GM21515 (cell line): ENCODE results near the gene AP1G1.
"Not testable (repeated sequence)": the region's sequence is repeated elsewhere in the genome, so short reads cannot be mapped to it uniquely, and the experiment has no call there.

Experiments
- ATAC-seq: cut with Tn5 transposase; IDR thresholded peaks from one replicate; pipeline ENCODE4 v1.9.1; 2021; ENCODE audit not compliant: unreplicated experiment

AP1G1 gene

DNA sequence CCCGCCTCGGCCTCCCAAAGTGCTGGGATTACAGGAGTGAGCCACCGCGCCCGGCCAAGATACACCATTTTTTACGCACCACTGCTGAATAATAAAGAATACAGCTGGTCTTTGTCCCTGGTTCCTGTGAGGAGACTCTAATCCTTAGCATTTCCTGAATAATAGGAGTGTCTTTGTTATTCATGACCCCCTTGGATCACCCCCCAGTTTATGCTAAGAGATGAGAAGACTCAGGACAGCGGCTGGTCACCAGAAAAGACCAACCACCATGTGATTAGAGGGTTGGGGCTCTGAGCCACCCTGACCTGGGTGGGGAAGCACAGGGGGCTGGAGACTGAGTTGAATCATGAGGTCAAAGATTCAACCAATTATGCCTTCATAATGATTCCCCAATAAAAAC lies 101.4 kb downstream of the AP1G1 start:
- no peak for ATAC-seq

DNA sequence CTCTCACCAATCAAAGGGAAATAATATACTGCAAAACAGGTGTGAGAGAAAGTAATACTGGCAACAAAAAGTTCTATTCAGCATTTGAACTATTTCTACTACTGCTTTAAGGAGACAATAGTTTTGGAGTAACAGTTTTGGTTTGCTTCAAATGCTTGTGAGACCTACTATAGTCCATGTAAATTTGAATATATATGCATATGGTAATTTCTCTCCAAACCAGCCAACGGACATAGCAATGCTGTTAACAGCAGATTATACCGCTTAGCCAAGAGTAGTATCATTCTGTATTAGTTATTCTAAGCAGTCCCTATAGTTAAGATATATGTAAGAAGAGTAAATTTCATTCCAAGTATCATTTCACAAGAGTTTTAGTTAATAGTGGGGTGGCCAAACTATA lies 102.6 kb downstream of the AP1G1 start:
- ATAC-seq: no peak

DNA sequence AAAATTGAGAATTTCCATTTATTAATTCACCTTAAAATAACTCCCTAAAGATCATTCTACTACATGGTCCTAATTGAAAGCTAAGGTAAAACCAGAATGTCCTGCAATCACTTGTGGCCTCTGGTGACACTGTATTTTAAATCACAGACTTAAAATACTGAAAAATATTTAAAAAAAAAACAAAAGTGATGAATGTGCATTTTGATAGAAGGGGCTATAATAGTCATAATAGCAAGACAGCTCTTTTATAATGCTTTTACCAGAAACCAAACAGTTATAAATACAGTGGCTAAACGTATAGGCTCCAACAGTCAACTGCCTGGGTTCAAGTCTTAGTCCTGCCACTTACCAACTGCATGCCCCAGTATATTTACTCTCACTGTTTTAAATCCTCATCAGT lies 105.3 kb downstream of the AP1G1 start:
- ATAC-seq: no peak

DNA sequence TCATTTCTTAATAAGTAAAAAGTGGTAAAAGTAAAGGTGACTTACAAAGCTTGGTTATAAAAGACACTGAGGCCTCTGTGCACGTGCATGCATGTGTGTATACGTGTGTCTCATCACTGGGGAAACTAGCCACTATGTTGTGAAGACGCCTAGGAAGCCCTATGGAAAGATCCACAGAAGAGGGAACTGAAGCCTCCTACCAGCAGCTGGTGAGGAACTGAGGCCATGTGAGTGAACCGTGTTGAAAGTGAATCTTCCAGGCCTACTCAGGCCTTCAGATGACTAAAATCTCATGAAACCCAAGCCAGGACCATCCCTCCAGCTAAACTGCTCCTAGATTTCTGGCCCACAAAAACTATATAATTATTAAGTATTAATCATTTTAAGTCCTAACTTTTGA lies 107.8 kb downstream of the AP1G1 start:
- ATAC-seq: no peak

DNA sequence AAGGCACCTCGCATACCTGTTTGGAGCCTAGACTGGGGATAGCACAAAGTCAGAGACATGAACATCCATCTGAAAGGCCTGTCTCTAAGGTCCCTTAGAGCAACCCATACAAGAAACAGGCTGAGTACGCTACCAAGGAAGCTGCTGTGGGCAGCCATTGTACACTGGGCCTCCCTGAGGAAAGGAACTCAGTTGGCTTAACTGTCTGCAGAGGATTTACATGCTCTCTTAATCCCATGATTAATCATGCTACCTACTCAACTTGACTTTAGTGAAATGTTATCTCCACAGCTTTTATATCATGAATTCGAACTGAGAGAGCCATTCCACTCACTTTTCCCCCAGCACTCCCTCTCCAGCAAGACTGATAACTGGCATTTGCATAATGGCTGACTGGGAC lies 110.1 kb downstream of the AP1G1 start:
- no peak for ATAC-seq

DNA sequence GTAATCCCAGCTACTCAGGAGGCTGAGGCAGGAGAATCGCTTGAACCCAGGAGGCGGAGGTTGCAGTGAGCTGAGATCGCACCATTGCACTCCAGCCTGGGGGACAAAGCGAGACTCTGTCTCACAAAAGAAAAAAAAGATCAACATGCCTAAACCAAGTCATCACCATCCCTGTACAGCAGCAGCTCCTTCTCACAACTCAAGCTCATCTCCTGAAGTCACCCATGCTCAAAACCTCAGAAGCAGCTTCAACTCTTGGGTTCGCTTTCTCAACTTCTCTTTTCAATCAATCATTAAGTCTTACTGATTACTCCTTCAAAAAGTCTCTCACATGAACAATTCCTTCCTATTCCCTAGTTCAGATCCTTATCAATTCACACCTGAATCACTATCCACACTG lies 115.5 kb downstream of the AP1G1 start:
- ATAC-seq: no peak

DNA sequence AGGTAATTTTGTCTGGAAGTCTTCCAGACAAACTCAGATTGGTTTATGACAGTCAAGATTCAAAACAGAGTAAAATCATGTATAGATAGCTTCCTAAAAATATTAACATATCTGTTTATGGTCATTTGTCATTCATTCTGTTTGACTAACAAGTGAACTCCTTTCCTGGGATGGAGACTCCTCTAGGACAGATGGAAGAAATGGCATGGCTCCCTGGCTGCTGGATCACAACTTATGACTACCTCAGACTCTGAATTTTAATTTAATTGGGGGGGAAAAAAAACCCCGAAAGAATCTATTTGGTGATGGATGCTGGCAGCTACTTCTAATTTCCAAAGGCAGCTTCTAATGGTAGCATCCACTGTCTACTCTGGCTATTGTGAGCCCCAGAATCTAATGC lies 118.7 kb downstream of the AP1G1 start:
- ATAC-seq: no peak

DNA sequence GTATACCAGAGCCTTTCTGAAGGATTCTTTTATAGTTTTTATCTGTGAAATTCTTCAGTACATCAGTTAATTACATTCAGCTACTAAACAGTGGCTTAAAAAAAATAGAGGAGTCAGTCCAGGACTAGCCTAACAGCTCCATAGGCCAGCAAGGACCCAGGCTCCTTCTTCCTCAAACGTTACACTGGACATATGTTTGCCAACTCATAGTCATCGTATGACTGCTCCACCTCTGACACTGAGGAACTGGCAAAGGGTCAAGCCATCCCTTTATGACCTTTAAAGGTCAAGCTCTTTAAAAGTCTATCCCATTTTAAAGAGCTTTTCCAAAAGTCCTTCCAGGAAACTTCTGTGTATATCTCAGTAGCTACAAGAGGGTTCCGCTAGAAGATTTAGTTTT lies 120.8 kb downstream of the AP1G1 start:
- no peak for ATAC-seq

DNA sequence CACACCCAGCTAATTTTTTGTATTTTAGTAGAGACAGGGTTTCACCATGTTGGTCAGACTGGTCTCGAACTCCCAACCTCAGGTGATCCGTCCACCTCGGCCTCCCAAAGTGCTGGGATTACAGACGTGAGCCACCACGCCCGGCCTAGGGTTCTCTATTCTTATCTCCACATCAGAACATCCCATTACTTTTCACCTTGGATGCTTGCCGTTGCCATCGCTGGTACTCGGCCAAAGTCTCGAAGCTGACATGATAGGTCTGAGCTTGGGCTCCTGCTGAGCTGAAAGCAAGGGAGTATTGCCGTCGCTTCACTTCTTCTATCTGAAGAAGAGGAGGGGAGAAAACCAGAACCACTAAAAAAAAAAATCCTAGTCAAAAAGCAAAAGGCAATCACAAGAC lies 124.4 kb downstream of the AP1G1 start:
- not testable (repeated sequence) for ATAC-seq

DNA sequence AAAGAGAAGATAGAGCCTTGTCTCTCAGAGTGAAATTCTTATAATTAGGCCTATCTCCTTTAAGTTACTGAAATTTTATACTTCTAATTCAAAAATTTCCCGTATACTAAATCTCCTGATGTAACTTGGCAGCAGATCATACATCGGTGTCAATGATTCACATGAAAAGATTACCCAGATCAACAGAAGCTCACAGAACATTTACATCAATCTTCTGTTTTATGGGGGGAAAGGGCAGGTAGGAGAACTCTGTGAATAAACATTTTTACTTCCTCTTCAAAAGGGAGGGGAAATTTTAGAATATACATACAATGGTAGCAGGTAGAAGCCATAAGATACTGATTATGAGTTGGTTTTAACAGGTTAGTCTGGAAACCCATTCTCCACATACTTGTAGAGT lies 127.3 kb downstream of the AP1G1 start:
- ATAC-seq: no peak
